GM12874 (cell line): Measurements from ENCODE around the gene FKBP5.

ENCODE experiments used
- TF ChIP-seq, protein P1 (sequence below): IDR thresholded peaks from 2 replicates; pipeline ENCODE4 v1.5.1; 2011; ENCODE audit warnings: low read depth, mild to moderate bottlenecking, control low read depth, low read length, moderate library complexity; ENCODE audit not compliant: insufficient read depth

FKBP5 gene

GRCh38 chr6:35719830-35720733 lies 31.4 kb upstream of the FKBP5 start:
- TF ChIP-seq, protein P1, sequence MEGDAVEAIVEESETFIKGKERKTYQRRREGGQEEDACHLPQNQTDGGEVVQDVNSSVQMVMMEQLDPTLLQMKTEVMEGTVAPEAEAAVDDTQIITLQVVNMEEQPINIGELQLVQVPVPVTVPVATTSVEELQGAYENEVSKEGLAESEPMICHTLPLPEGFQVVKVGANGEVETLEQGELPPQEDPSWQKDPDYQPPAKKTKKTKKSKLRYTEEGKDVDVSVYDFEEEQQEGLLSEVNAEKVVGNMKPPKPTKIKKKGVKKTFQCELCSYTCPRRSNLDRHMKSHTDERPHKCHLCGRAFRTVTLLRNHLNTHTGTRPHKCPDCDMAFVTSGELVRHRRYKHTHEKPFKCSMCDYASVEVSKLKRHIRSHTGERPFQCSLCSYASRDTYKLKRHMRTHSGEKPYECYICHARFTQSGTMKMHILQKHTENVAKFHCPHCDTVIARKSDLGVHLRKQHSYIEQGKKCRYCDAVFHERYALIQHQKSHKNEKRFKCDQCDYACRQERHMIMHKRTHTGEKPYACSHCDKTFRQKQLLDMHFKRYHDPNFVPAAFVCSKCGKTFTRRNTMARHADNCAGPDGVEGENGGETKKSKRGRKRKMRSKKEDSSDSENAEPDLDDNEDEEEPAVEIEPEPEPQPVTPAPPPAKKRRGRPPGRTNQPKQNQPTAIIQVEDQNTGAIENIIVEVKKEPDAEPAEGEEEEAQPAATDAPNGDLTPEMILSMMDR = no peak

DNA sequence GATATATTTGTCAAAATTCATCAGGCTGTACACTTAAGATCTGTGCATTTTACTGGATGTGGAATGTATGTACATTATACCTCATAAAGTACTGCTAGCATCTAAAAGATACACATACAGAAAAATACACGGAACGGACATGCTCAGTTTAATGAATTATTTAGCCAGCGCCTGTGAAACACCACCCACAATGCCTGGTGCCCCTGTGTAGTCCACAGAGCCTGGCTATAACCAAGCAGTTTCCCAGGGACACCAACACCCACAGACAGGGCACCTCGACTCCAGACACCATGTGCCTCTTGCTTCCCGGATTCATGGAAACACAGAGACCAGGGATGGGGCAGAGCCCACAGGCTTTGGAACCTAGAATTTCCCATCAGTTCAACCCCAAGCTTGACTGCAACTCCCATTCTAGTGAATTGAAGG lies 30.7 kb upstream of the FKBP5 start:
- TF ChIP-seq, protein P1 = no peak

DNA sequence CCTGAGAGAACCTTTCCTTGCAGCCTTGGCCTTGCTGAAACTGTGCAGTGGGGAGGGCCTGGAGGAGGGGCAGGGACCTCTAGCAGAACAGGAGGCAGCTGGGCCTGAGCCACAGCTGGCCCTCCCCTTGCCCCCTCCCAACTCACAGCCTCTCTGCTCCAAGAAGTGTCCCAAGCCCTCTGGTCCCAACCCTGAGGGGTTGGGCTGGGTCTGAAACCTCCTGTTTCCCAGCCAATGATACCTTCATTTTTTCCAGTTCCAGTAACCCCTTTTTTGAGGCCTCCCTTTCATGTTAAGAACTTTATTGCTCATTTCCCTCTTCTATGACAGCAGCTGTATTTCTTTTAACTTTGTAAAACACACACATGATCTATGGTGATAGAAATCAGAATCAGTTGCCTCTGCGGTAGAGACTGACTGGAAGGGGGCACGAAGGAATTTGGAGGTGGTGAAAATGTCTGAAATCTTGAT lies 30.2 kb upstream of the FKBP5 start:
- TF ChIP-seq, protein P1 = no peak

DNA sequence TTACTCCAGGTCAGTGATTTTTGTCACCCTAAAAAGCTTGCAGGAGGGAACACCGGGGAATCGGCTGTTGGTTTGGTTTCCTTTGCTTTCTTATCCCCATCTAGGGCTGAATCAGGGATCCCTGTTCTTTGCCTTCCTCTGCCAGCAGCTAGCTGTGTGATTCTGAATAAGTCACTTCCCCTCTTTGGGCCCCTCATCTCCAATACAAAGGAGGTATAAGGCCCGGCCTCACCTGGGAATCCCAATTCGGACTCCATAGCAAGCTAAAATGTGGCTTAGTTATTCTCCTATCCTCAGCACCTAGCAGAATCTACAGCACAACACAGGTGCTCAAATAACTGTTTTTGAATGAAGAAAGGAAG lies 29.6 kb upstream of the FKBP5 start:
- TF ChIP-seq, protein P1 = no peak

- TF ChIP-seq, protein P1 = no peak
These were observed 29.0 kb upstream of the FKBP5 start for GRCh38 chr6:35717449-35718374.

DNA sequence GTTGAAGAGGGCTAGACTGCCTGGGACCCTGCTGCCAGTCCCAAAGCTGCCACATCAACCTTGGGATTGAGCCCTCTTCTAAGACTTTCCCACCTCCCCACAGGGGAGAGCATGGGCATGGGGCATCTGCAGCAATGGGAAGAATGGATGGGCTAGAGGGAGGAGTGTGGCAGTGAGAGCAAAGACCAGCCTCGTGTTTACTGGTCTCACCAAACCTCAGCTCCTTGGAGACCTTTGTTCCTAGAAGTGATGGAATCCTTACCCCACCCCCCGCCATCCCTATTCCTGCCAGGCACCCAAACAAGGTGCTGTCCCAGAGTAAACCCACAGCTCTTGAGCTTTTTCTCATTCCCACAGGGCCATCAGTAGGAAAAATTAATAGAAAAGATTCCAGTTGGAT lies 28.1 kb upstream of the FKBP5 start:
- TF ChIP-seq, protein P1 = no peak
